ENCODE measurements around the gene ZNF324.

DNA sequence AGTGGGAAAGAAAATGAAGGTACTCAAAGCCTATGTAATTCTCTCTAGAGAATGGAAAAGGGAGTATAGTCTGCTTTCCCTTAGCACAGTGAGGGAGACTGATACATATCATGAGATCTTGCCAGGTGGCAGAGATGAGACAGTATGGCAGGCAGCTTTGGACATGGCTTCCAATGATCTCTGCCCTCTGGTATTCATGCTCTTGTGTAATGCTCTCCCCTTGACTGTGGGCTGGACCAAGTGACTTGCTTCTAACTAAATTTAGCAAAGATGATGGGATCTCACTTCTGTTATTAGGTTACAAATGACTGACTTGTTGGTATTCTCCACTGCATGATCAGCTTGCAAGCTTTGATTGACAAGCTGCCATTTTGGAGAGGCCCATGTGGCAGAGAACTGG is 37.1 kb upstream of the ZNF324 start:
- TF ChIP-seq TEAD4 (IDR thresholded peaks at IDR 0.05) = no peak
- no peak for TF ChIP-seq NFIC (IDR thresholded peaks at IDR 0.05)
- no peak for TF ChIP-seq YY1 (IDR thresholded peaks at IDR 0.05; ENCODE audit: low read depth)
- no peak for TF ChIP-seq RAD21 (IDR thresholded peaks at IDR 0.05; ENCODE audit: low read depth)
- TF ChIP-seq CREB1 (IDR thresholded peaks at IDR 0.05; ENCODE audit: low read depth) = no peak

All from Ishikawa (cell line).